ENCODE measurements around the gene ADAMTS15.

- TF ChIP-seq CTCF (conservative IDR thresholded peaks at IDR 0.05 in 1 of 2, IDR thresholded peaks at IDR 0.05 in 1 of 2; ENCODE audit: extremely low read depth in 1 of 2, insufficient read depth in 1 of 2, low read depth in 1 of 2, low read length in 2 of 2) (no peak), EZH2 (IDR thresholded peaks at IDR 0.05; ENCODE audit: borderline replicate concordance, low read length) (no peak)
Measured at GRCh38 chr11:130399196-130399595, 49.2 kb upstream of the ADAMTS15 start.

Measured in mammary epithelial cell (primary cell).